SK-N-SH (cell line): ENCODE results near the gene HDGF. TPM values are rescaled to one million over a fixed set of nuclear protein-coding genes. Genes with fewer than 3 reads are reported as not detected.

Experiments
- CTCF ChIA-PET: fragments of 300-600, 350-600 bp; formaldehyde crosslinking; extraction: SDS; loops from one replicate; lab custom pipeline; 2021; lab: Yijun Ruan, JAX
- POLR2A ChIA-PET: fragments of 350-600 bp; sonication (Branson Sonifier 250); formaldehyde crosslinking; extraction: SDS; loops from one replicate; lab custom pipeline; 2020; ENCODE audit warnings: antibody characterized with exemption, inconsistent platforms; lab: Yijun Ruan, JAX
- DNase-seq: peaks from one replicate; pipeline ENCODE4 v3.0.0; 2012
- H2AFZ ChIP-seq: fragments of 200-600 bp; sonication (generic); 2 replicates; pipeline ENCODE4 v1.8.1; 2016; ENCODE audit warnings: antibody characterized with exemption, mild to moderate bottlenecking, low read depth
- H3F3A ChIP-seq: fragments of 200-600 bp; sonication (generic); replicated peaks from 2 replicates; pipeline ENCODE3; 2016; ENCODE audit warnings: antibody characterized with exemption, mild to moderate bottlenecking; ENCODE audit not compliant: insufficient read depth
- H3K27ac ChIP-seq, 2 experiments: fragments of 200-500 bp in 1 of 2; fragments of 200-600 bp in 1 of 2; sonication (Bioruptor generic) in 1 of 2; sonication (generic), shearing (Covaris generic) in 1 of 2; 2 replicates each; pipeline versions ENCODE4 v1.5.1 to v1.6.1; 2014 to 2016; ENCODE audit warnings: low read depth in 2 of 2, inconsistent platforms in 1 of 2, low read length in 1 of 2, mild to moderate bottlenecking in 1 of 2, mixed read lengths in 1 of 2
- H3K27me3 ChIP-seq: fragments of 200-600 bp; sonication (generic), shearing (Covaris generic); 2 replicates; pipeline ENCODE4 v1.6.1; 2016; ENCODE audit warnings: mixed run types; ENCODE audit not compliant: insufficient read depth
- H3K36me3 ChIP-seq, 2 experiments: fragments of 200-500 bp in 1 of 2; fragments of 200-600 bp in 1 of 2; sonication (Bioruptor generic) in 1 of 2; sonication (generic) in 1 of 2; replicated peaks in 1 of 2; 2 replicates each; pipeline versions ENCODE3 to v1.5.1; 2014 to 2016; ENCODE audit warnings: low read length in 1 of 2, mild to moderate bottlenecking in 1 of 2; ENCODE audit not compliant: insufficient read depth in 2 of 2, control insufficient read depth in 1 of 2
- H3K4me1 ChIP-seq, 2 experiments: fragments of 200-500 bp in 1 of 2; fragments of 200-600 bp in 1 of 2; sonication (Bioruptor generic) in 1 of 2; sonication (generic), shearing (Covaris generic) in 1 of 2; 2 replicates each; pipeline versions ENCODE4 v1.5.1 to v1.6.1; 2014 to 2016; ENCODE audit warnings: low read depth in 1 of 2, low read length in 1 of 2, mixed run types in 1 of 2; ENCODE audit not compliant: insufficient read depth in 2 of 2, control insufficient read depth in 1 of 2
- H3K4me2 ChIP-seq: fragments of 200-600 bp; sonication (generic), shearing (Covaris generic); 2 replicates; pipeline ENCODE4 v1.6.1; 2017; ENCODE audit warnings: mixed run types
- H3K4me3 ChIP-seq, 2 experiments: fragments of 200-500 bp in 1 of 2; fragments of 200-600 bp in 1 of 2; sonication (Bioruptor generic) in 1 of 2; sonication (generic), shearing (Covaris generic) in 1 of 2; 2 replicates each; pipeline versions ENCODE4 v1.5.1 to v1.8.1; 2014 to 2016; ENCODE audit warnings: low read depth in 2 of 2, inconsistent platforms in 1 of 2, low read length in 1 of 2, mild to moderate bottlenecking in 1 of 2, mixed read lengths in 1 of 2, moderate library complexity in 1 of 2
- H3K79me2 ChIP-seq: fragments of 200-600 bp; sonication (generic); 2 replicates; pipeline ENCODE4 v1.8.1; 2017; ENCODE audit warnings: mild to moderate bottlenecking; ENCODE audit not compliant: insufficient read depth
- H3K9ac ChIP-seq: fragments of 200-600 bp; sonication (generic); 2 replicates; pipeline ENCODE4 v1.6.1; 2017; ENCODE audit warnings: mixed run types
- H3K9me2 ChIP-seq: fragments of 200-600 bp; sonication (generic); 2 replicates; pipeline ENCODE4 v1.6.1; 2017; ENCODE audit warnings: mixed run types
- H3K9me3 ChIP-seq: fragments of 200-600 bp; sonication (generic); 2 replicates; pipeline ENCODE4 v1.6.1; 2017; ENCODE audit warnings: mixed run types, mild to moderate bottlenecking, moderate library complexity
- H4K20me1 ChIP-seq: fragments of 200-600 bp; sonication (generic); 2 replicates; pipeline ENCODE4 v1.6.1; 2017; ENCODE audit warnings: mild to moderate bottlenecking, mixed run types; ENCODE audit not compliant: insufficient read depth
- EZH2phosphoT487 ChIP-seq: fragments of 200-600 bp; sonication (generic); IDR thresholded peaks from 2 replicates; pipeline ENCODE4 v1.6.1; 2017; ENCODE audit warnings: low read depth, mixed run types, mild to moderate bottlenecking, antibody characterized with exemption, moderate library complexity, borderline replicate concordance
- FOSL2 ChIP-seq: IDR thresholded peaks from 2 replicates; pipeline ENCODE4 v1.4.0; 2012; ENCODE audit warnings: low read depth, mild to moderate bottlenecking, moderate library complexity, borderline replicate concordance
- FOXM1 ChIP-seq: IDR thresholded peaks from 2 replicates; pipeline ENCODE4 v1.4.0; 2012; ENCODE audit warnings: low read depth, mild to moderate bottlenecking
- GABPA ChIP-seq: IDR thresholded peaks from 2 replicates; pipeline ENCODE4 v1.4.0; 2012; ENCODE audit warnings: low read depth, mild to moderate bottlenecking
- GATA2 ChIP-seq: sonication (generic); formaldehyde crosslinking; IDR thresholded peaks from 2 replicates; pipeline ENCODE4 v1.5.0; 2020; ENCODE audit warnings: mild to moderate bottlenecking, missing genetic modification reagents
- JUND ChIP-seq: IDR thresholded peaks from 2 replicates; pipeline ENCODE4 v1.4.0; 2012
- MAX ChIP-seq: IDR thresholded peaks from 2 replicates; pipeline ENCODE4 v1.4.0; 2012; ENCODE audit warnings: low read depth
- MEF2A ChIP-seq: IDR thresholded peaks from 2 replicates; pipeline ENCODE4 v1.4.0; 2012; ENCODE audit warnings: low read depth, borderline replicate concordance
- NFIC ChIP-seq: IDR thresholded peaks from 2 replicates; pipeline ENCODE4 v1.4.0; 2012; ENCODE audit warnings: borderline replicate concordance
- NRF1 ChIP-seq: IDR thresholded peaks from 2 replicates; pipeline ENCODE4 v1.6.1; 2012; ENCODE audit warnings: low read depth, mild to moderate bottlenecking, low read length
- PBX3 ChIP-seq: IDR thresholded peaks from 2 replicates; pipeline ENCODE4; 2012
- POLR2AphosphoS5 ChIP-seq: IDR thresholded peaks from 2 replicates; pipeline ENCODE4 v1.6.1; 2012; ENCODE audit warnings: low read depth, low read length
- RAD21 ChIP-seq: IDR thresholded peaks from 2 replicates; pipeline ENCODE4 v1.6.1; 2012; ENCODE audit warnings: mild to moderate bottlenecking, low read length
- RCOR1 ChIP-seq: fragments of 150-350 bp; IDR thresholded peaks from 2 replicates; pipeline ENCODE4 v1.6.1; 2017; ENCODE audit warnings: antibody characterized with exemption, low read length
- SMC3 ChIP-seq: IDR thresholded peaks from 2 replicates; pipeline ENCODE4 v1.6.1; 2012; ENCODE audit warnings: low read depth, low read length, improper control_type of control experiment
- TAF1 ChIP-seq: IDR thresholded peaks from 2 replicates; pipeline ENCODE4 v1.6.1; 2012; ENCODE audit warnings: low read depth, mild to moderate bottlenecking, low read length, moderate library complexity, borderline replicate concordance
- TEAD4 ChIP-seq: IDR thresholded peaks from 2 replicates; pipeline ENCODE4 v1.4.0; 2012; ENCODE audit warnings: mild to moderate bottlenecking, borderline replicate concordance; ENCODE audit not compliant: insufficient read depth
- USF1 ChIP-seq: IDR thresholded peaks from 2 replicates; pipeline ENCODE4 v1.4.0; 2012; ENCODE audit warnings: low read depth, borderline replicate concordance
- USF2 ChIP-seq: fragments of 150-350 bp; IDR thresholded peaks from 2 replicates; pipeline ENCODE4 v1.6.1; 2017; ENCODE audit warnings: antibody characterized with exemption, low read length, low read depth, borderline replicate concordance
- WGBS: methylation state at CpG from one replicate; pipeline ENCODE4 v1.1.6; 2017; ENCODE audit warnings: low lambda C conversion rate; 5-methylcytosine and 5-hydroxymethylcytosine counted together
- polyA plus RNA-seq, 3 experiments: library from polyadenylated mRNA; depleted of rRNA; stranded (reverse); fragments of >200 nt; gene quantifications; 2 replicates each; pipeline ENCODE4 v1.2.3, GENCODE V29; 2012
- TF ChIP-seq, protein P1 (sequence below): IDR thresholded peaks from 2 replicates; pipeline ENCODE4 v1.4.0; 2012; ENCODE audit warnings: low read depth, borderline replicate concordance

Gene HDGF
- polyA plus RNA-seq, 1 of the 3 experiments (the other 2 are of a cell fraction) = 152 TPM

DNA sequence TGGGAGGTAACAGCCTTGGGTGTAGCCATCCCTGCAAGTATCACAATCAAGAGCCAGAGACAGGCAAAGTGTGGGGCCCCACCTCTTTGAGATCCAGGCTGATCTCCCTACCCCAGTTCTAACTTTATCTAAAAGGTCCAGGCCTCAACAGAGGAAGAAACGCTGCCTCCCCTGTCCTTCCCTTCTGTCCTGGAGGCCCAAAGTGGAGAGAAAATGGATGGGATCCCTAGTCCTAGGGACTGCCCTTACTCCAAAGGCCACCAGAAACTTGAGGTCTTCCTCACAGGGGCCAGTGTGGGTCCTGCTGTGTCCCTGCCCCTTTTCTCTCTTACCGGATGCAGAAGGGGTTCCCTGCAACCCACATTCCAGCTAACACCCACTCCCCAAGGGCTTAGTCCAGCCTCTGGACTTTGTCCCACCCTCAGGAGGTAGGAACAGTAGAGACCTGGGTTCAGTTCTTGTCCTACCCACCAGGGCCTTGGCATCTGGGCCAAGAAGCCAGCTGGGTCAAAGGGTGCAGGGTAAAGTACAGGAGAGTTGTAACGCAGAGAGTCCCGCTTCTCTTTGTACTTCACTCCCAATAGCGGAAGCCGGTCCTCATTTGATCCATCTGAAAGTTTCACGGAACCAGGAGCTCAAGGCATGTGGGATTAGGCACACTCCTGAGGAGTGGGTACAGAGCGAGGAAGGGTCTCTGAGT is 1.9 kb downstream of the HDGF start:
- H3K4me1 ChIP-seq = peaks cover 37 to 56% of the 10 kb centered on the region in 2 experiments

More for the DNA sequence above, 1.9 kb downstream of the HDGF start:
- Histone ChIP-seq H3F3A (peaks cover 36% of the 10 kb centered on the region), H3K36me3 (peaks cover 15 to 18% of the 10 kb centered on the region in 2 experiments), H3K4me3 (peak overlapping the region; percentile 78 to 98), H3K9ac (peak overlapping the region; percentile 100), H3K79me2 (peaks cover 86% of the 10 kb centered on the region), H3K27ac (peak overlapping the region; percentile 100), H3K27me3 (no peaks in the 10 kb centered on the region), H3K4me2 (peak overlapping the region; percentile 88), H4K20me1 (no peaks in the 10 kb centered on the region), H3K9me2 (no peaks in the 10 kb centered on the region), H3K9me3 (no peaks in the 10 kb centered on the region), H2AFZ (no peak overlapping the region)
- ChIA-PET POLR2A (no interaction called here), CTCF (interaction anchor here (0.5 to 3.9 kb wide), 6 partner anchors 23 to 126 kb away, joined by 3 to 30 read pairs (median 4); partner anchors contain the start of genes INSRR and METTL25B)
- 38% methylated on average over 7 of the region's 8 CpGs for WGBS
- DNase-seq = no peak
- no peak for TF ChIP-seq NFIC
- TF ChIP-seq RAD21 = no peak
- no peak for TF ChIP-seq PBX3
- no peak for TF ChIP-seq GATA2 (CRISPR knock-in tag)
- no peak for TF ChIP-seq MEF2A
- no peak for TF ChIP-seq TAF1
- no peak for TF ChIP-seq RCOR1
- no peak for TF ChIP-seq SMC3
- TF ChIP-seq NRF1 = no peak
- TF ChIP-seq MAX = no peak
- no peak for TF ChIP-seq FOXM1
- TF ChIP-seq EZH2phosphoT487 = no peak
- TF ChIP-seq POLR2AphosphoS5 = no peak
- no peak for TF ChIP-seq TEAD4
- no peak for TF ChIP-seq USF2
- no peak for TF ChIP-seq GABPA
- no peak for TF ChIP-seq JUND
- TF ChIP-seq FOSL2 = no peak
- TF ChIP-seq USF1 = no peak
- TF ChIP-seq, protein P1, sequence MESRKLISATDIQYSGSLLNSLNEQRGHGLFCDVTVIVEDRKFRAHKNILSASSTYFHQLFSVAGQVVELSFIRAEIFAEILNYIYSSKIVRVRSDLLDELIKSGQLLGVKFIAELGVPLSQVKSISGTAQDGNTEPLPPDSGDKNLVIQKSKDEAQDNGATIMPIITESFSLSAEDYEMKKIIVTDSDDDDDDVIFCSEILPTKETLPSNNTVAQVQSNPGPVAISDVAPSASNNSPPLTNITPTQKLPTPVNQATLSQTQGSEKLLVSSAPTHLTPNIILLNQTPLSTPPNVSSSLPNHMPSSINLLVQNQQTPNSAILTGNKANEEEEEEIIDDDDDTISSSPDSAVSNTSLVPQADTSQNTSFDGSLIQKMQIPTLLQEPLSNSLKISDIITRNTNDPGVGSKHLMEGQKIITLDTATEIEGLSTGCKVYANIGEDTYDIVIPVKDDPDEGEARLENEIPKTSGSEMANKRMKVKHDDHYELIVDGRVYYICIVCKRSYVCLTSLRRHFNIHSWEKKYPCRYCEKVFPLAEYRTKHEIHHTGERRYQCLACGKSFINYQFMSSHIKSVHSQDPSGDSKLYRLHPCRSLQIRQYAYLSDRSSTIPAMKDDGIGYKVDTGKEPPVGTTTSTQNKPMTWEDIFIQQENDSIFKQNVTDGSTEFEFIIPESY = no peak
